Activated naive CD4-positive, alpha-beta T cell treated with anti-CD3 and anti-CD28 coated beads, Interleukin-2, amount 50 U/mL, for 16 hours (primary cell): Measurements from ENCODE around the gene SLC39A5.
"Not testable (repeated sequence)": the region's sequence is repeated elsewhere in the genome, so short reads cannot be mapped to it uniquely, and the experiment has no call there.

ENCODE experiments used
- DNase-seq: peaks from one replicate; pipeline ENCODE4 v3.0.0-alpha.2; 2020

Gene SLC39A5

GRCh38 chr12:56252649-56253048 lies 22.8 kb downstream of the SLC39A5 start:
- no peak for DNase-seq

- DNase-seq = no peak
These were observed 23.2 kb downstream of the SLC39A5 start for GRCh38 chr12:56253091-56253490.

- no peak for DNase-seq
These were observed 25.8 kb downstream of the SLC39A5 start for GRCh38 chr12:56255671-56256070.

- no peak for DNase-seq
These were observed 26.6 kb downstream of the SLC39A5 start for GRCh38 chr12:56256326-56256960.

- DNase-seq = no peak
These were observed 27.2 kb downstream of the SLC39A5 start for GRCh38 chr12:56257071-56257470.

- DNase-seq = no peak
These were observed 27.7 kb downstream of the SLC39A5 start for GRCh38 chr12:56257491-56258067.

GRCh38 chr12:56258068-56258819 lies 28.4 kb downstream of the SLC39A5 start, which contains the start of gene ANKRD52:
Gene ANKRD52, minus strand, starts transcription at chr12:56258384. Its CDS starts 115 bp downstream, at chr12:56258269.
- peak; percentile 85 for DNase-seq

GRCh38 chr12:56258820-56259183 lies 29.0 kb downstream of the SLC39A5 start:
- DNase-seq = no peak

- DNase-seq = no peak
These were observed 30.5 kb downstream of the SLC39A5 start for GRCh38 chr12:56260380-56260779.

- no peak for DNase-seq
These were observed 31.1 kb downstream of the SLC39A5 start for GRCh38 chr12:56260921-56261320.

- no peak for DNase-seq
These were observed 31.8 kb downstream of the SLC39A5 start for GRCh38 chr12:56261503-56262232.

GRCh38 chr12:56262955-56263354 lies 33.1 kb downstream of the SLC39A5 start:
- DNase-seq = not testable (repeated sequence)

GRCh38 chr12:56266068-56266692 lies 36.3 kb downstream of the SLC39A5 start:
- not testable (repeated sequence) for DNase-seq

- peak; percentile 85 for DNase-seq
These were observed 37.0 kb downstream of the SLC39A5 start, which contains the start of gene COQ10A for GRCh38 chr12:56266693-56267442. Gene COQ10A, plus strand, starts transcription at chr12:56266942. Its CDS starts 177 bp downstream, at chr12:56267119.

- DNase-seq = no peak
These were observed 37.7 kb downstream of the SLC39A5 start for GRCh38 chr12:56267443-56268071.

GRCh38 chr12:56271031-56271430 lies 41.2 kb downstream of the SLC39A5 start:
- no peak for DNase-seq

GRCh38 chr12:56272468-56272867 lies 42.6 kb downstream of the SLC39A5 start:
- not testable (repeated sequence) for DNase-seq

GRCh38 chr12:56274299-56274698 lies 44.4 kb downstream of the SLC39A5 start:
- no peak for DNase-seq

GRCh38 chr12:56278905-56279304 lies 49.1 kb downstream of the SLC39A5 start:
- DNase-seq = no peak

- no peak for DNase-seq
These were observed 51.0 kb downstream of the SLC39A5 start for GRCh38 chr12:56280849-56281248.

GRCh38 chr12:56282030-56282429 lies 52.2 kb downstream of the SLC39A5 start:
- no peak for DNase-seq
